Coronary artery (tissue), 2 donors: ENCODE results near the gene PACSIN1.

Source experiments
- DNase-seq: peaks from one replicate; pipeline ENCODE4 v3.0.0-alpha.2; 2017; ENCODE audit warnings: low spot score
- H3K27ac ChIP-seq, 2 donors: fragments of 200-600 bp; sonication (generic); one replicate each; pipeline ENCODE4 v1.5.1; 2016 to 2019
- H3K4me3 ChIP-seq: fragments of 200-600 bp; sonication (generic); 2 replicates; pipeline ENCODE4 v1.5.1; 2016; ENCODE audit warnings: mild to moderate bottlenecking, moderate library complexity
- CTCF ChIP-seq: fragments of 200-600 bp; sonication (generic); IDR thresholded peaks from one replicate; pipeline ENCODE4 v1.5.1; 2019; ENCODE audit warnings: antibody characterized with exemption

PACSIN1 gene

GRCh38 chr6:34576286-34576955 lies 110.5 kb downstream of the PACSIN1 start:
- no peak for DNase-seq

GRCh38 chr6:34578445-34579262 lies 112.8 kb downstream of the PACSIN1 start:
- Histone ChIP-seq H3K27ac (no peak overlapping the region), H3K4me3 (no peak overlapping the region)
- no peak for DNase-seq
- TF ChIP-seq CTCF, result no peak

More at GRCh38 chr6:34576286-34576955, 110.5 kb downstream of the PACSIN1 start:
- H3K4me3 ChIP-seq, result no peak overlapping the region
- no peak overlapping the region for H3K27ac ChIP-seq
- TF ChIP-seq CTCF, result no peak

GRCh38 chr6:34580707-34581560 lies 115.1 kb downstream of the PACSIN1 start:
- TF ChIP-seq CTCF, result no peak
- no peak for DNase-seq
- no peak overlapping the region for H3K4me3 ChIP-seq
- no peak overlapping the region for H3K27ac ChIP-seq

GRCh38 chr6:34581561-34581920 lies 115.7 kb downstream of the PACSIN1 start:
- DNase-seq, result no peak

GRCh38 chr6:34583461-34583860 lies 117.6 kb downstream of the PACSIN1 start:
- no peak overlapping the region for H3K4me3 ChIP-seq
- no peak for TF ChIP-seq CTCF
- no peak for DNase-seq
- no peak overlapping the region for H3K27ac ChIP-seq

More at GRCh38 chr6:34581561-34581920, 115.7 kb downstream of the PACSIN1 start:
- no peak overlapping the region for H3K4me3 ChIP-seq
- H3K27ac ChIP-seq, result no peak overlapping the region
- TF ChIP-seq CTCF, result no peak

- Histone ChIP-seq H3K27ac (no peak overlapping the region), H3K4me3 (no peak overlapping the region)
- no peak for TF ChIP-seq CTCF
- no peak for DNase-seq
Measured at GRCh38 chr6:34583861-34584604, 118.2 kb downstream of the PACSIN1 start.
